Measurements from ENCODE around the gene PCDH9.

DNA sequence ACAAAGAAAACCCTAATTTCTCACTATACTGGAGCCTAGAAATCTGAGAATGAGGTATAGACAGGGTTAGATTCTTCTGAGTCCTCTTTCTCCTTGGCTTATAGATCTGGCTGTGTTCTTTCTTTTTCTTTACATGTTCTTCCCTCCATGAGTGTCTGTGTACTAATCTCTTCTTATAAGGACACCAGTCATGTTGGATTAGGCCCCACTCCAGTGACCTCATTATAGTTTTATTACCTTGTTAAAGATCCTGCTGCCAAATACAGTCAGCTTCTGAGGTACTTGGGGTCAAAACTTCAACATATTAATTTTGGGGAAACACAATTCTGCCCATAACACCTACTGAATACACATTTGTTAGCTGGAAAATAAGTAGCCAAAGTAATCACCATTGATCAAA is 302.6 kb downstream of the PCDH9 start:
- TF ChIP-seq EZH2 (IDR thresholded peaks at IDR 0.05; ENCODE audit: low read depth, unreplicated experiment) (no peak), CTCF (conservative IDR thresholded peaks at IDR 0.05; ENCODE audit: low read depth in 2 of 2) (no peak), POLR2AphosphoS5 (IDR thresholded peaks at IDR 0.05; ENCODE audit: low read depth) (no peak), EZH2phosphoT487 (IDR thresholded peaks at IDR 0.05; ENCODE audit: unreplicated experiment) (no peak)

Measured in GM23338 (cell line).